ENCODE data around the gene C1QTNF5.
A peak's percentile ranks its signal among the peaks of the same experiment; 100 is the strongest.

The C1QTNF5 gene

GRCh38 chr11:119361056-119361787 lies 20.5 kb upstream of the C1QTNF5 start:
- no peak for TF ChIP-seq CTCF (IDR thresholded peaks at IDR 0.05; ENCODE audit: low read depth, low read length, missing control alignments)
- DNase-seq (ENCODE audit: low read depth), result no peak
- H3K4me3 ChIP-seq (ENCODE audit: low read depth, low read length), result no peak overlapping the region

- no peak for TF ChIP-seq CTCF (IDR thresholded peaks at IDR 0.05; ENCODE audit: low read depth, low read length, missing control alignments)
- DNase-seq (ENCODE audit: low read depth), result no peak
- no peak overlapping the region for H3K4me3 ChIP-seq (ENCODE audit: low read depth, low read length)
Observed at GRCh38 chr11:119359365-119360214, 18.9 kb upstream of the C1QTNF5 start.

- no peak for DNase-seq (ENCODE audit: low read depth)
- H3K4me3 ChIP-seq (ENCODE audit: low read depth, low read length), result no peak overlapping the region
- TF ChIP-seq CTCF (IDR thresholded peaks at IDR 0.05; ENCODE audit: low read depth, low read length, missing control alignments), result no peak
Observed at GRCh38 chr11:119357074-119357473, 16.4 kb upstream of the C1QTNF5 start.

- no peak for DNase-seq (ENCODE audit: low read depth)
- H3K4me3 ChIP-seq (ENCODE audit: low read depth, low read length), result peak overlapping the region; percentile 34
- peak; percentile 90 for TF ChIP-seq CTCF (IDR thresholded peaks at IDR 0.05; ENCODE audit: low read depth, low read length, missing control alignments)
Observed at GRCh38 chr11:119356349-119357031, 15.8 kb upstream of the C1QTNF5 start.

GRCh38 chr11:119355091-119355843 lies 14.6 kb upstream of the C1QTNF5 start:
- no peak for TF ChIP-seq CTCF (IDR thresholded peaks at IDR 0.05; ENCODE audit: low read depth, low read length, missing control alignments)
- no peak overlapping the region for H3K4me3 ChIP-seq (ENCODE audit: low read depth, low read length)
- DNase-seq (ENCODE audit: low read depth), result no peak

GRCh38 chr11:119352857-119353260 lies 12.2 kb upstream of the C1QTNF5 start:
- H3K4me3 ChIP-seq (ENCODE audit: low read depth, low read length), result no peak overlapping the region
- DNase-seq (ENCODE audit: low read depth), result no peak
- no peak for TF ChIP-seq CTCF (IDR thresholded peaks at IDR 0.05; ENCODE audit: low read depth, low read length, missing control alignments)
